Stimulated activated CD4-positive, alpha-beta T cell treated with anti-CD3 and anti-CD28 coated beads, Interleukin-1b, Interleukin-23, amount 100 ng/mL, for 4 hours (primary cell): ENCODE measurements around the gene MCC.

ENCODE experiments used
- DNase-seq, 2 donors: peaks; one replicate each; pipeline ENCODE4 v3.0.0-alpha.2; 2020; ENCODE audit warnings: low read depth in 2 of 2

Gene MCC

DNA sequence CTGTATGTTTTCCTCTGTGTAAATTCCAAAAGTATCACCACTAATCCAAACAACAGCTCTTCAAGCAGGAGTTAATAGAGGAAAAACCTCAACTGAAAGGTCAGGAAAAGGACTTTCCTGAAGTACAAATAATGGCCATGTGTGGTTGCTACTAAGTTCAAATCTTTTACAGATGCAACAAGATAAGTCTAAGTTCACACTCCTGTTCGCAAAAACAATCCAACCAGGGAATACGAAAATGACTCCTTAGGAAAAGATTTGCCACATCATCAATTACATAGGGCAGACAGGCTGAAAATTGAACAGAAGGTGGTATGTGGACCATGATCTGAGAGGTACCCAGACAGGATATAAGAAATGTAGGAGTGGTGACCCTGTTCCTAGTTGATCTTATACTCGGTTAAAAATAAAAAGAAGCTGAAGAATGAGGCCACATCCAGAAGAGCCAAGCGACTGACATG, 263.6 kb downstream of the MCC start:
- no peak for DNase-seq

- no peak for DNase-seq
Measured at GRCh38 chr5:113223831-113224604, 264.2 kb downstream of the MCC start.

GRCh38 chr5:113223315-113223714, 264.9 kb downstream of the MCC start:
- no peak for DNase-seq

DNA sequence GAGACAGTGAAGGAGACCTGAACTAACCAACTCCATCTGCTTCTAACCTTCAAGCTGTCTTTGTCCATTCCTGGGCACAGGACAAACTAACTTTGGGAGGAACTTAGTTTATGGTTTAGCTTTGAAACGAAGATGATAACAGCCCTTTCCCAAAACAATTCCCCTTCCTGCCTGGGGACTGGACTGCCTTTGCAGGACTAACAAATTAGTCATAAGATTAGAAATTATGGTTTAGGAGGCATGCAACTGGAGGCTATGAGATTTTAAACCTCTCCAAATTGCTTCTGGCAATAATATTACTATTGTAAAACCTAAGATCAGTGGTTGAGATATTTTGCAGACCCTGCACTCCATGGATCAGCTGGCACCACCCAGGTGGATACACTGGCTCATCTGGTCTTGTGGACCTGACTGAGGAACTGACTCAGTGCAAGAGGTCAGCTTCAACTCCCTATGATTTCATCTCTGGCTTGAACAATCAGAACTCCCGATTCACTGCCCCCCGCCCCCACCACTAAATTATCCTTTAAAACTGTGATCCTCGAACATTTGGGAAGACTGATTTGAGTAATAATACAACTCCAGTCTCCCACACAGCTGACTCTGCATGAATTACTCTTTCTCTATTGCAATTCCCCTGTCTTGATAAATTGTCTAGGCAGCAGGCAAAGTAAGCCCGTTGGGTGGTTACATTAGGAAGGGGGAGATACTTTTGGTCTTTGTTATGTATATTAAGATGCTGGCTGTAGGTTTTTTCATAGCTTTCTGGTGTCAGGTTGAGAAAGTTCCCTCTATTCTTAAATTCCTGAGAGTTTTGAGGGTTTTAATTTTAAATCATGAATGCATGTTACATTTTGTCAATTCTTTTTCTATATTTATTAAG, 266.7 kb downstream of the MCC start:
- no peak for DNase-seq

DNA sequence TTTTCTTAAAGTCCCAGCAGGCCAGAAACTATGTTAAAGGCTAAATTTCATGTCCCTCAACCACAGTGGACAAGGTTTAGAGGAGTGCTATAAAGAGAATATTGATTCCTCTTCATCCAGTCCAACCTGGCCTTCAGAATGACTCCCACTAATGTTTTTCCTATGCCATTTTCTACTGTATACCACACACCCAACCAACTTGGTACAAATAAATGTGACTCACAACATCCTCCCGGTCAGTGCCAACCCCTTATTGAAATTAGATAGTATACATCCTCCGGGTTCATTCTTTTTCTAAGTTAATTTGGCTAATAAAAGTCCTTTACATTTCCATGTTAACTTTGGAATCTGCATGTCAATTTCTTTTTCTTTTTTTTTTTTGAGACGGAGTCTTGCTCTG, 268.6 kb downstream of the MCC start:
- no peak for DNase-seq

DNA sequence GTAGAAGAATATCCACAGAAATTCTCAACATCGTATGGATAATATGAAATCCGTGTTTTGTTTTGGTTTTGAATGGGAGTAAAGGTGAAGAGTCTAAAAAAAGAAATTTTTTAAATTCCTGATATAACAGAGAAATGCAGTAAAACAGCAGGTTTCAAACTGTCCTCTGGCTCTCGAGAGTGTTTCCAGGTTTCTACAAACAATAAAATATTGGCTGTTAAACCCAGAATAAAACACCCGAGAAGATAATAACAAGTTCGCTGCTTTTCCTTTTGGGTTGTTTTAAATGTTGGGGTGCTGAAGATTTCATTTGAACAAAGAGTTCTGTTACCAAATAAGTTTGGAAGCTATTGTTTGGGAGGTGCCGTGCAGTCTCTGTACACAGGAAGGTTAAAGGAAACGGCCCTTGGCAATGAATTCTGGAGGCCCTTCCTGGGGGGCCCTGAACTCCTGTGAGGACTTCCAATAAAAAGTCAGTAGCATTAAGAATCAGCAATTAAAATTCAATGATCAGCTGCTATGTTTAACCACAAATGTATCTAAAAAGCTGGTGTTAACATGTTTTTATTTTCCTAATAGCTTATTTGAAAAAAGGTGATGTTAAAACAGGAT, 269.2 kb downstream of the MCC start:
- DNase-seq = no peak

GRCh38 chr5:113218200-113218599, 270.1 kb downstream of the MCC start:
- no peak for DNase-seq

GRCh38 chr5:113217619-113218184, 270.6 kb downstream of the MCC start:
- DNase-seq = no peak

DNA sequence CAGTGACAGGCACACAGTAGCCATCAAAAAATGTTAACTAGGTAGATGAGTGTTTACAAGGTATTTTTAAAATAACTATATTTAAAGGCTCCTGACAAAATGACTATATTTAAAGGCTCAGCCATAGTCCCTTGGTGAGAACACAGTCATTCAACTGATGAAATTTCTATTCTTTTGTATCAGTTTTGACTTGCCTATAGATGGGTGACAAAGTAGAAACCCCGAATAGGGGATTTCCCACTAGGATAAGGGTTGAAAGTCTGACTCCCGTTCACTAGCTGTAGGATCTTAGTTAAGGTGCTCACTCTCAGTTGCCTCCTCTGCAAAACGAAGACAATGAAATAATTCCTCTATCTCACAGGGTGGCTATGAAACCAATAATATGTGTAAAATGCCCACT, 271.7 kb downstream of the MCC start:
- no peak for DNase-seq

- no peak for DNase-seq
Measured at GRCh38 chr5:113215401-113216060, 272.7 kb downstream of the MCC start.

GRCh38 chr5:113214606-113215323, 273.5 kb downstream of the MCC start:
- no peak for DNase-seq

DNA sequence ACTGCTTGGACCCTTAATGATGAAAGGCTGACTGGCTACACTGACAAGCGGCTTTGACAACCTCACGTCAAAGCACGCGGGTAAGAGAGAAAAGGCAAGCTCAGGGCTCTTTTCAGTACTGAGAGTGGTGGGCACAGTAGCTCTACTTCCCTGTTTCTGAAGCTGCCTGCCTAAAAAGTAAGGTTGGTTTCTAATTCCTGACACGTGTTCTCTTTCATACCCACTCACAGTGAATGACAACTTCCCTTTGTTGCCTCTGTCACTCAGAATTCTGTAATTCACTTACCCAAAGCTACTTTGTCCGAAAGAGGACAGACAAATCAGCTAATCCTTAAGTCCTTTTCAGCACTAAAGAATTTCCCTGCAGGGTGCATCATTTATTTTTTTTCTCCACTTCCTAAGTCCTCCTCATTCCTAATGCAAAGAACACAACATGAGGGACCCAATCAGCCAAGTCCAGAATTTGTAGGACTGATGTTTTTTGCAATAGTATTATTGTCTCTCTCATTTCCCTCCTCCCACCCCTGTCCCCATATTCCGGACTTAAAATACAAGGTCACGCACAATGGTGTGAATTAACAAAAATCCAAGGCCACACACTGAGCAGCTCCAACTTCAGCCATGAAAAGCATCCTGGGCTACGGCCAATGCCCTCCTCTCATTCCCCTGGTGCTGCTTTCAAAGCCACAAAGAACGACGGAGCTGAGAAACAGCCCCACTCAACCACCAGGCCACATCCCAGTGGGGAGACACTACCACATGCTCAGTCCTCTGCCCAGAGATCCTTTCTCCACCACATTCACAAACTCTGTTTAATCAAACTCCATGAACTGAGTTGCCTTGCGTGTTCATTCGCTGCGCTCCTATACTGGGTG, 274.5 kb downstream of the MCC start:
- DNase-seq = no peak

DNA sequence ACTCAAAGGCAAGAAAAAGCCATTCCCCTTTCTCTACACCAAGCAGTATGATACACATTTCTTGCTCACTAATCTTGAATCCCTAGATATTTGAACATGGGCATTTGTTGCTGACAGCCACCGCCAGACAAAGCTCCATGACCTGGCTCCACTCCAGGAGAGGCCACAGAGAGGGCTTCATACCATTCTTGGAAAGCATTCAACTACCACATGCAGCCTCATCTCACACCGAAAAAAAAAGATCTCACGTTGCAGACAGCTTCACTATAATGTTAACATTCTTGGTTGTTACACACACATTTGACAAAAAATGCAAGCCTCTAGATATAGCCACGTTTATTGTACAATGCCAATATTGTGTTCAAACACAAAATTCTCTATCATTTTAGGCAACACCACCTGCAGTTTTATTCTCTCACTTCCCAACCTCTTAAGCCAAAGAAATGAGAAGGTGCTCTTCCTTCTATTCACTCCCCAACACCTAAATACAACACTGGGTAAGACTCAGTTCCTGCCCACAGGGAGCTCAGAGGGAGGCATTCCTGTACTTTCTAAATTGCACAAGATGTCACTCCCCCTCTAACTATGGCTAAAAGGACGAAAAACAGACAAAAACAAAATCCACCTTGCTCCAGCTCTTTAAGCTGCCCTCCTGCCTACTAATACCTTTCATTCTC, 275.9 kb downstream of the MCC start:
- DNase-seq = no peak

DNA sequence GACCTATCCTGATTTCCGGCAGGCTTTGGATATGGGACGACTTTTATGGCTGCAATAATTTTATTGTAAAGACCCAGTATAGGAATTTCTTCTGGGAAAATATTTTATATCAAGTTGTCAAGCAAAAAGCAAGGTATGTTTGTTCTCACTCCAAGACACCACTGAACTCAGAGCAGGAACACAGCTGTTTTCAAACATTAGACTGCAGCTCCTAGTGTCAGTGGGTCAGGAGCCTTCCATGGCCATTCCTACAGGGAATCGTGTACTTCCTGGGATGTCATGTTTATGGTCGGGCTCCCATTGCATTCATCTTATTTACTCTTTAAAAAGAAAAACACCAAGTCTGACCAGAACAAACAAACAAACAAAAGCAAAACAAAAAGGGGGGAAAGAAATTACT, 278.8 kb downstream of the MCC start:
- DNase-seq = no peak

DNA sequence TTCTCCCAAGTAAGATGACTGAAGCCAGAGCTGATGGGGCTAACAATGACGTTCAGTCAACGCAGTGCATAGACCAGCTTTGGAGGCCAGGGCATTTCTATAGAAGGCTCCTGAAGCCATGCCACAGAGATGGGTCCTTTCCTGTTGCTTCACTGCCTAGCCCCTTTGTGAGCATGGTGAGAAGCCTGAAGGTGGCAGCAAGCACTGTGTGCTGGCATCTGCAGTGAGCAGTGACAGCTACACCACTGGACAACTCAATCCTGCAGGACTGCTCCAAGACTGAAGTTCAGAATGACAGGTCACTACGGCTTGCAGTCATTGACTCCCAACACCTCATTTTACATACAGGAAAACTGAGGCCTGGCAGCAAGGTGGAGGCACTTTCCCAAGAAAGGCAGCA, 282.4 kb downstream of the MCC start:
- no peak for DNase-seq

DNA sequence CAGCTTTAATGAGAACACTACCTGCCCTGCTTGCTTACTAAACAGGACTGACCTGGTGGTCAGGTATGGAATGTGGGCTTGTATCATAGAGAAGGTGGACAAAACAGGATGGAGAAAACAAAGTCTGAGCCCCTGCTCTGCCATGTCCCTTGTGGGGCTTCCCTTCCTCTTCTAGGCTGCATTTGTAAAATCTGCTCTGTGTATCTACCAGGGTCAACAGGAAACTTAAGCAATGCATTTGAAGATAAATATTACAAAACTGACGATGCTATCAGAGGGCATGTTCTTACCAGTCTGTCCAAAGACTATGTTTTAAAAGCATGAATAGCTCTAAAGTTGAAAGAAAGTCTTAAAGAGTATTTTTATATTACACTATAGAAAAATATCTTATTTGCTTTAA, 282.9 kb downstream of the MCC start:
- DNase-seq = no peak

- no peak for DNase-seq
Measured at GRCh38 chr5:113204525-113205161, 283.6 kb downstream of the MCC start.

- DNase-seq = no peak
Measured at GRCh38 chr5:113203916-113204315, 284.3 kb downstream of the MCC start.
